Measurements from ENCODE around the gene FKBP9. TPM values are rescaled to one million over a fixed set of nuclear protein-coding genes. Genes with fewer than 3 reads are reported as not detected.

FKBP9 gene
- total and polyA plus RNA-seq, 2 of the 8 experiments (the other 6 are each of a cell fraction or from before 2014, with no cell fraction given) = 7.2 to 10.1 TPM

GRCh38 chr7:32942415-32943251 is 14.6 kb upstream of the FKBP9 start (continued):
- no peak for TF ChIP-seq NRF1 (IDR thresholded peaks at IDR 0.05; ENCODE audit: low read depth, low read length)
- no peak for TF ChIP-seq SAP30 (IDR thresholded peaks at IDR 0.05; ENCODE audit: insufficient read depth, insufficient replicate concordance, low read length)
- peak; percentile 61; the same call in 1 of the 2 replicates for TF ChIP-seq RBBP5 (IDR thresholded peaks at IDR 0.05; ENCODE audit: borderline replicate concordance, low read depth, low read length)
- TF ChIP-seq HDAC6 (IDR thresholded peaks at IDR 0.05; ENCODE audit: low read depth, low read length) = no peak
- TF ChIP-seq CEBPB (IDR thresholded peaks at IDR 0.05; ENCODE audit: low read depth, low read length) = no peak
- TF ChIP-seq TCF12 (IDR thresholded peaks at IDR 0.05; ENCODE audit: low read depth, low read length) = no peak
- TF ChIP-seq SRF (IDR thresholded peaks at IDR 0.05; ENCODE audit: low read depth, low read length) = no peak
- TF ChIP-seq GTF2F1 (IDR thresholded peaks at IDR 0.05; ENCODE audit: borderline replicate concordance, low read depth, low read length) = no peak
- peak; percentile 30 for TF ChIP-seq RNF2 (IDR thresholded peaks at IDR 0.05; ENCODE audit: borderline replicate concordance, low read depth, low read length, missing control alignments, poor library complexity, severe bottlenecking)
- TF ChIP-seq JUN (IDR thresholded peaks at IDR 0.05; ENCODE audit: low read depth, low read length) = no peak
- TF ChIP-seq KDM5A (IDR thresholded peaks at IDR 0.05; ENCODE audit: low read length) = no peak
- no peak for TF ChIP-seq EP300 (IDR thresholded peaks at IDR 0.05; ENCODE audit: borderline replicate concordance in 1 of 2, low read depth in 2 of 2, low read length in 2 of 2)
- TF ChIP-seq PHF8 (conservative IDR thresholded peaks at IDR 0.05; ENCODE audit: low read depth, low read length) = no peak
- TF ChIP-seq POU5F1 (IDR thresholded peaks at IDR 0.05; ENCODE audit: low read depth, low read length) = no peak
- no peak for TF ChIP-seq SP2 (IDR thresholded peaks at IDR 0.05; ENCODE audit: low read length)
- TF ChIP-seq KDM1A (IDR thresholded peaks at IDR 0.05; ENCODE audit: borderline replicate concordance, low read length) = no peak
- no peak for TF ChIP-seq CHD1 (IDR thresholded peaks at IDR 0.05; ENCODE audit: low read depth, low read length)
- peak; percentile 76 for TF ChIP-seq EZH2 (IDR thresholded peaks at IDR 0.05; ENCODE audit: low read depth, low read length, severe bottlenecking)
- peak; percentile 69 for TF ChIP-seq KDM4A (IDR thresholded peaks at IDR 0.05; ENCODE audit: low read depth, low read length, severe bottlenecking)
- TF ChIP-seq BACH1 (IDR thresholded peaks at IDR 0.05; ENCODE audit: low read length) = no peak
- TF ChIP-seq BRCA1 (IDR thresholded peaks at IDR 0.05; ENCODE audit: low read depth, low read length) = no peak
- no peak for TF ChIP-seq SP4 (IDR thresholded peaks at IDR 0.05; ENCODE audit: low read length)

Measured in H1 (cell line).